Tibial nerve (tissue), 4 donors: ENCODE measurements around the gene UBALD1. TPM values are rescaled to one million over a fixed set of nuclear protein-coding genes. Genes with fewer than 3 reads are reported as not detected.

Experiments used
- DNase-seq, 2 donors: peaks; one replicate each; pipeline ENCODE4 v3.0.0-alpha.2; 2019; ENCODE audit warnings: low spot score in 2 of 2
- H3K27ac ChIP-seq, 4 donors: fragments of 200-600 bp; sonication (generic) in 3 of 4; one replicate each; pipeline ENCODE4 v1.5.1; 2017 to 2019; ENCODE audit warnings: mild to moderate bottlenecking in 1 of 4
- H3K27me3 ChIP-seq, 2 donors: fragments of 200-600 bp; sonication (generic) in 1 of 2; one replicate each; pipeline versions ENCODE4 v1.5.1 to v1.6.0; 2017 to 2019
- H3K36me3 ChIP-seq, 3 donors: fragments of 200-600 bp; sonication (generic); one replicate each; pipeline ENCODE4 v1.5.1; 2018 to 2019
- H3K4me1 ChIP-seq, 4 donors: fragments of 200-600 bp; sonication (generic) in 3 of 4; one replicate each; pipeline ENCODE4 v1.5.1; 2017 to 2019
- H3K4me3 ChIP-seq, 4 donors: fragments of 200-600 bp; sonication (generic) in 3 of 4; one replicate each; pipeline ENCODE4 v1.5.1; 2017 to 2019; ENCODE audit warnings: mild to moderate bottlenecking in 1 of 4, moderate library complexity in 1 of 4
- H3K9me3 ChIP-seq, 4 donors: fragments of 200-600 bp; sonication (generic) in 3 of 4; one replicate each; pipeline ENCODE4 v1.5.1; 2017 to 2019
- EP300 ChIP-seq, 2 donors: sonication (generic); formaldehyde crosslinking; IDR thresholded peaks; one replicate each; pipeline ENCODE4 v1.6.1; 2017; ENCODE audit warnings: antibody characterized with exemption in 2 of 2, mild to moderate bottlenecking in 1 of 2
- POLR2A ChIP-seq, 2 donors: fragments of 450-650 bp; IDR thresholded peaks; one replicate each; pipeline ENCODE4 v1.6.1; 2017; ENCODE audit warnings: antibody characterized with exemption in 2 of 2, mild to moderate bottlenecking in 2 of 2, moderate library complexity in 2 of 2
- WGBS, 2 donors: methylation state at CpG; one replicate each; pipeline ENCODE4 v1.1.5; 2018; 5-methylcytosine and 5-hydroxymethylcytosine counted together
- total RNA-seq, 4 donors: library from RNA; depleted of rRNA; stranded (reverse); fragments of >200 nt; gene quantifications; one replicate each; pipeline ENCODE4 v1.1.0, GENCODE V29; 2016
- TF ChIP-seq, protein P1 (sequence below), 5 experiments: fragments of 200-600 bp in 3 of 5; fragments of 450-650 bp in 2 of 5; sonication (generic) in 3 of 5; IDR thresholded peaks; one replicate each; pipeline ENCODE4 v1.5.1; 2016 to 2019; ENCODE audit warnings: antibody characterized with exemption in 5 of 5, mild to moderate bottlenecking in 3 of 5, moderate library complexity in 2 of 5

The UBALD1 gene
- total RNA-seq, 4 donors from 2014 or later = 6.5 to 22.8 (median 9.8) TPM

DNA sequence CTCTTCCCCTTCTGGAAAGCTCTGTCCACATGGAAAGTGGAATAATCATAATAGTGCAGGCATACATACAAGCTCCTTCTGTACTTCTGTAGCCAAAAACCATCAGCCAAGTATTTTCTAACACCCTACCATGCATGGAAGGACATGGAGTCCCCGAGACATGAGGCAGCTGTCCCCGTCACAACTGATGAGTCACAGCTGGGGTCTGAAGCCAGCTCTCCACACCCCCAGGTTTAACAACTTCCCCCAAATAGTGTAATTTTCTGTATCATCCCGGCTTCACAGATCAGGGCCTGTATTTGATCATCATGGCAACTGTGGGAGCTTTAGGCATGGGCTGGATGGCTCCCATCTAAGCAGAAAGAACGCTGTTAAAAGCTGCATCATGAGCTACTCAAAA, 42.0 kb downstream of the UBALD1 start:
- no peak overlapping the region for H3K27ac ChIP-seq
- TF ChIP-seq POLR2A (IDR thresholded peaks at IDR 0.05) (no peak), EP300 (IDR thresholded peaks at IDR 0.05) (no peak)
- TF ChIP-seq, protein P1, sequence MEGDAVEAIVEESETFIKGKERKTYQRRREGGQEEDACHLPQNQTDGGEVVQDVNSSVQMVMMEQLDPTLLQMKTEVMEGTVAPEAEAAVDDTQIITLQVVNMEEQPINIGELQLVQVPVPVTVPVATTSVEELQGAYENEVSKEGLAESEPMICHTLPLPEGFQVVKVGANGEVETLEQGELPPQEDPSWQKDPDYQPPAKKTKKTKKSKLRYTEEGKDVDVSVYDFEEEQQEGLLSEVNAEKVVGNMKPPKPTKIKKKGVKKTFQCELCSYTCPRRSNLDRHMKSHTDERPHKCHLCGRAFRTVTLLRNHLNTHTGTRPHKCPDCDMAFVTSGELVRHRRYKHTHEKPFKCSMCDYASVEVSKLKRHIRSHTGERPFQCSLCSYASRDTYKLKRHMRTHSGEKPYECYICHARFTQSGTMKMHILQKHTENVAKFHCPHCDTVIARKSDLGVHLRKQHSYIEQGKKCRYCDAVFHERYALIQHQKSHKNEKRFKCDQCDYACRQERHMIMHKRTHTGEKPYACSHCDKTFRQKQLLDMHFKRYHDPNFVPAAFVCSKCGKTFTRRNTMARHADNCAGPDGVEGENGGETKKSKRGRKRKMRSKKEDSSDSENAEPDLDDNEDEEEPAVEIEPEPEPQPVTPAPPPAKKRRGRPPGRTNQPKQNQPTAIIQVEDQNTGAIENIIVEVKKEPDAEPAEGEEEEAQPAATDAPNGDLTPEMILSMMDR (IDR thresholded peaks at IDR 0.05) = no peak
- H3K9me3 ChIP-seq = no peaks in the 10 kb centered on the region
- no peaks in the 10 kb centered on the region for H3K4me1 ChIP-seq
- no peak overlapping the region for H3K4me3 ChIP-seq
- no peaks in the 10 kb centered on the region for H3K27me3 ChIP-seq
- no peak for DNase-seq
- 61 to 69% methylated on average over 4 of the region's 4 CpGs for WGBS, 2 donors
- no peaks in the 10 kb centered on the region for H3K36me3 ChIP-seq

DNA sequence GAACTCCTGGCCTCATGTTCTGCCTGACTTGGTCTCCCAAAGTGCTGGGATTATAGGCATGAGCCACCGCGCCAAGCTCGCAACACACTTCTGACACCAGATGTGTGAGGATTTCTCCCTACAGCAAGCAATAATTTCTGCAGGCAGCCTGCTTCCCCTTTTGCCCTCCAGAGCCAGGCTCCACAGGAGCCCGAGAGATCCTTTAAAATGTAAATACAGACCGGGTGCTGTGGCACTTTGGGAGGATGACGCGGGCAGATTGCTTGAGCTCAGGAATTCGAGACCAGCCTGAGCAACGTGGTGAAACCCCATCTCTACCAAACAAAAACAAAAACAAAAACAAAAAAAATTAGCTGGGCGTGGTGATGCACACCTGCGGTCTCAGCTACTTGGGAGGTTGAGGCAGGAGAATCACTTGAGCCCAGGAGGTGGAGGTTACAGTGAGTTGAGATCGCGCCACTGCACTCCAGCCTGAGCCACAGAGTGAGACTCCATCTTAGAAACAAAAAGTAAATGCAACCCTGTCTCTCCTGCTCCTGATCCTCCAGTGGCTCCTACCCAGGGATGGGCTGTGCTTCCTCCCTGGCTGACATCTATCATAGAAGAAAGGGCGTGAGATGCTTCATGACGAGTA, 43.9 kb downstream of the UBALD1 start:
- H3K4me3 ChIP-seq = no peak overlapping the region
- WGBS, 2 donors = 65 to 70% methylated on average over 15 of the region's 15 CpGs

DNA sequence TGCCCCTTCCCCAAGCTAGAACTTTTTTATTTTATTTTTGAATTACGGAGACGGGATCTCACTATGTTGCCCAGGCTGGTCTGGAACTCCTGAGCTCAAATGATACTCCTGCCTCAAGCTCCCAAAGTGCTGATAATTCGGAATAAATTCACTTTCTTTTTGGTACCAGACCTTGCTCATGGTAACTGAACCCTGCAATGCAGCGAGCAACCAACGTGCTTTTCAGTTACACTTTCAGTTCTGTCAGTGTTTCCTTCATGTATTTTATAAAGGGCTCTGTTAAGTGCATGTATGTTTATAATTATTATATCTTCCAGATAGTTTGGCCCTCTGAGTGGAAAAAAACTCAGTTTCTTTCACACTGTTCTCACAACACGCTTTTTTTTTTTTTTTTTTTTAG, 44.6 kb downstream of the UBALD1 start:
- 79 to 80% methylated on average over 6 of the region's 6 CpGs for WGBS, 2 donors
- H3K4me1 ChIP-seq = no peaks in the 10 kb centered on the region
- no peak overlapping the region for H3K4me3 ChIP-seq
- no peaks in the 10 kb centered on the region for H3K9me3 ChIP-seq
- H3K27ac ChIP-seq = no peak overlapping the region
- H3K36me3 ChIP-seq = no peaks in the 10 kb centered on the region
- H3K27me3 ChIP-seq = no peaks in the 10 kb centered on the region
- TF ChIP-seq POLR2A (IDR thresholded peaks at IDR 0.05) = no peak
- no peak for DNase-seq

More for the DNA sequence above, 43.9 kb downstream of the UBALD1 start:
- no peak overlapping the region for H3K27ac ChIP-seq
- no peaks in the 10 kb centered on the region for H3K27me3 ChIP-seq
- DNase-seq = no peak
- TF ChIP-seq EP300 (IDR thresholded peaks at IDR 0.05) = no peak
- H3K4me1 ChIP-seq = no peaks in the 10 kb centered on the region
- no peaks in the 10 kb centered on the region for H3K9me3 ChIP-seq
- no peaks in the 10 kb centered on the region for H3K36me3 ChIP-seq

DNA sequence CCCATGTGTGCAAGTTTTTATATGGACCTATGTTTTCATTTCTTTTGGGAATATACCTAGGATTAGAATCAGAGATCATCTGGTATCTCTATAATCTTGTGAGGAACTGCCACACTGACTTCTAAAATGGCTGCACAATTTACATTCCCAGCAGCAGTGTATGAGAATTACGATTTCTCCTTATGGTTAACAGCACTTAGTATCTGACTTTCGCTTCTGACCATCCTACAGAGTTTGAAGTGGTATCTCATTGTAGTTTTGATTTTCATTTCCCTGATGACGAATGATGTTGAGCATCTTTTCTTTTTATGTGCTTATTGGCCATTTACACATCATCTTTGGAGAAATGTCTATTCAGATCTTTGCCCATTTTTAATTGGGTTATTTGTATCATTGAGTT, 48.5 kb downstream of the UBALD1 start:
- no peak for DNase-seq
- WGBS, 2 donors = 83 to 88% methylated on average over 3 of the region's 3 CpGs
- Histone ChIP-seq H3K4me1 (peaks cover 0 to 3% (median 0%) of the 10 kb centered on the region in 4 donors), H3K36me3 (no peaks in the 10 kb centered on the region), H3K4me3 (no peak overlapping the region), H3K9me3 (no peaks in the 10 kb centered on the region), H3K27ac (no peak overlapping the region), H3K27me3 (no peaks in the 10 kb centered on the region)
- TF ChIP-seq, protein P1 (IDR thresholded peaks at IDR 0.05) = no peak
- TF ChIP-seq POLR2A (IDR thresholded peaks at IDR 0.05) (no peak), EP300 (IDR thresholded peaks at IDR 0.05) (no peak)

DNA sequence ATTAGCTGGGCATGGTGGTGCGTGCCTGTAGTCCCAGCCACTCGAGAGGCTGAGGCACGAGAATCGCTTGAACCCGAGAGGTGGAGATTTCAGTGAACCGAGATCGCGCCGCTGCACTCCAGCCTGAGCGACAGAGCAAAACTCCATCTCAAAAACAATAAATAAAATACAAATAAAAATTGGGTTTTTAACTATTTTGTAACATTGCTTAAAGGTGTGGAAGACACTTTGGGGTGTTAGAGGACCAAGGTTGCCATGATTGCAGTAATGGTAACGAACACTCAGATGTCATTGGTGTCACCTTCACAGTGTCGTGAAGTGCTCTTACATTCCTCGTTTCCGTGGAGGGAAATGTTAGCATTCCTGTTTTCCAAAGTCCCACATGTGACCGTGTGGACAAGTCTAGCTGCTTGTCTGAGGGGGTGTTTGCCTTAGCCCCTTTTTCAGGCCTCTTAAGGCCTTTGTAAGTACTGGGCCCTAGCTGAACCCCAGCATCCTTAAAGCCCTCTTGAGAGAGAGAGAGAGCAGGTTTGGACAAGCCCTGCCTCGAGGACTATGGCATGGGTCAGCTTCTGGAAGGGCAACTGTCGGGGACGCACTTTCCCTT, 49.9 kb downstream of the UBALD1 start:
- WGBS, 2 donors = 82 to 83% methylated on average over 18 of the region's 18 CpGs
- no peak overlapping the region for H3K27ac ChIP-seq
- TF ChIP-seq POLR2A (IDR thresholded peaks at IDR 0.05) (no peak), EP300 (IDR thresholded peaks at IDR 0.05) (no peak)
- TF ChIP-seq, protein P1 (IDR thresholded peaks at IDR 0.05) = no peak
- H3K36me3 ChIP-seq = no peaks in the 10 kb centered on the region
- no peak overlapping the region for H3K4me3 ChIP-seq
- no peak for DNase-seq
- H3K9me3 ChIP-seq = no peaks in the 10 kb centered on the region
- peaks cover 0 to 3% (median 0%) of the 10 kb centered on the region in 4 donors for H3K4me1 ChIP-seq
- no peaks in the 10 kb centered on the region for H3K27me3 ChIP-seq

DNA sequence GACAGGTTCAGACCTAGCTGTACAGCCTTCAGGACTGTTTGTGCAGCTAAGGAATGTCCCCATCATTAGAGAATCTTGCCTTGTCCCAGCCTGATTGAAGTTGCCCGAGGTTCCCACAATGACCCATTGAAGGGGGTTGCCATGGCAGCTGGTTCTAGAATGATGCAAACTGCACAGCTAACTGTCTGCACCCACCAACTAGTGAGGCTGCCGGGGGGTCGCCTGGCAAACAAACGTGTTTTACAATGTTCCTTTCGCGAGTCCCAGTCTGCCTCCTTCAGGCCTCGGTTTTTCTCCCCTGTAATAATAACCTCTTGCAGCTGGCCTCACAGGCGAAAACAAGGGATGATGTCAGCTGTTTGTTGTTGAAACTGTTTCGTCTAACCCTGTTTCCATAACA, 53.1 kb downstream of the UBALD1 start:
- Histone ChIP-seq H3K9me3 (no peaks in the 10 kb centered on the region), H3K4me1 (peaks cover 0 to 3% (median 0%) of the 10 kb centered on the region in 4 donors), H3K27me3 (no peaks in the 10 kb centered on the region), H3K27ac (peak overlapping the region in 1 of 4 donors; percentile 40), H3K36me3 (no peaks in the 10 kb centered on the region), H3K4me3 (no peak overlapping the region)
- TF ChIP-seq, protein P1 (IDR thresholded peaks at IDR 0.05) = no peak
- TF ChIP-seq EP300 (IDR thresholded peaks at IDR 0.05) (no peak), POLR2A (IDR thresholded peaks at IDR 0.05) (no peak)
- WGBS, 2 donors = 28 to 35% methylated on average over 9 of the region's 9 CpGs
- DNase-seq = no peak
